CMK (cell line): Measurements from ENCODE around the gene PVALEF.

Source experiments
- DNase-seq: peaks from one replicate; pipeline ENCODE4 v3.0.0-alpha.2; 2010; ENCODE audit warnings: low read depth

PVALEF gene

DNA sequence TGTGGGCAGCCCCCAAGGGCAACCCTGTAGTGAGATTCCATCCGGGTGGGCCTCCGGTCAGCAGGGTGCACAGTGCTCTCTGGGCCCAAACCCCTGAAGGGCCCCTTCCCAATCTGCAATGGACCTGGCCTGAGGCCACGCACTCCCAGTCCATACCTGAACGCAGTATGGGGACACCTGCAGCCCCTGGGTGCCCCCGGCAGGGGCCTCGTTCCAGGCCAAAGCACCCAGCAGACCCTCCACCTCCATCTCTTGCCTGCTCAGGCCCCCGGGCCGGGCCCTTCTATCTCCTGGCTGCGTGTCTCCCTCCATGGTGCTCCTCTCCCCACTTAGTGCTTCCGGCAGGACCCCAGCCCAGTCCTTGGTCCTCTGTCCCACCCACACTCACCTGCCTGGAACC lies 18.0 kb downstream of the PVALEF start:
- DNase-seq = no peak

DNA sequence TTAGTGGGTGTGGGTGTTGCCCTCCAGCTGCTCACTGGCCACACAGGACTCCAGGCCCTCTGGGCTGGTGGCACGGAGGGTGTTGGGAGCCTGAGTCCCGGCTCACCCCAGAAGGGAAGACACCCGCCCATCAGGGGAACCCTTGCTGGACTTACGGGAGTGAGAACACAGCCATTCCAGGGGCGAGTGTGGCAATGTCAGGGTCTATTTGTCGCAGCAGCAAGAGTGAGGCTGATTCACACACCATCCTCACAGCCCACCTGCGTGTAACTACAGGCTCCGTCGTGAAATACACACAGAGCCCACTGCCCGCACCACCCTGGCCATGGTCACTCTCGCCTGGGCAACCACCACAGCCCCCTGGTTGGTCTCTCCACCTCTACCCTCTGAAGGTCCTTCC lies 18.5 kb downstream of the PVALEF start:
- DNase-seq = no peak

DNA sequence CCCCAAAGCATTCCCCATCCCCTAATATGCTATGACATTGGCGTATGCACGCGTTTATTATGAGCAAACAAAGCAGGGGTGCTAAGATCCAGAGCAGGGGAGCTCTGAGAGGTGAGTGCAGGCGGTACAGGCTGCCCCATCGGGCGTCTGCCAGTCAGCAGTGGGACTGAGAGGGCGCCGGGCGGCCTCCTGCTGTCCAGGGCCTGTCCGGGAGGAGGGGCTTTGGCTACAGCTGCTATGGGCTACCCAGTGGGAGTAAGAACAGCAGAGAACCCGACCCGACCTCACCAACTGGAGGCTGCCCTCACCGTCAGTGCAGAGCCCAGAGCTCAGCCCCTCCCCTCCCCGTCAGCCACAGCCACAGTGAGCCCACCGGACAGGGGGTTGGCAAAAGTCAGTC lies 19.2 kb downstream of the PVALEF start:
- no peak for DNase-seq

DNA sequence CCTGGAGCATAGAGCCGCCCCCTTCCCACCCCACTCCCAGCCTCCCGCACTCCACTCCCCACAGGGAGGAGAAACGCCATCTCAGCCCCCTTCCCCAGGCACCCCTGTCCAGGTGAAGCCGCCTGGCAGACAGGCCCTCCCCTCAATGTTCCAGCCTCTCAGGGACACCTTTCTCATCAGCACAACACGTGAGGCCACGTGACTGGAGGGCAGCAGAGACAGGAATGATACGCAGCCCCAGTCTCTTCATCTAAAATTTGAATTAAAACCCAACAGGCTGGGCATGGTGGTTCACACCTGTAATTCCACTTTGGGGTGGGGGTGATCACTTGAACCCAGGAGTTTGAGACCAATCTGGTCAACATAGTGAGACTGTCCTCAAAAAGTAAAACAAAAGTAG lies 20.9 kb downstream of the PVALEF start:
- DNase-seq = no peak

DNA sequence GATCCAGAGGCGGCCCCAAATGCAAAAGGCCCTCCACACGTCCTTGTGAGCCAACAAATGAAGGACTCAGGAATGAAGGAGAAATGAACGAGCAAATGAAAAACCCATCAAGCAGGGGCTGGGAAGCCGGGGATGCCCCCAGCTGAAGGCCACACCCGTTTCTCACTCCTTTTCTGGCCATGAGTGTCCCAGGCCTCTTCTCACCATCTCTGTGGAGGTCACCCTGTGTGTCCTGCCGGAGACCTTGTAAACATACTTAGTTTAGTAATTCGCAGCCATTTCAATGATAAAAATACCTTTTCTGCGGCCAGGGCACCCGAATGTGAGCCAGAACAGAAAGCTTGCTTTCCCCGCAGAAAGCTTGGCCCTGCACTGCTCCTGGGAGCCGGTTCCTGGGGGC lies 21.8 kb downstream of the PVALEF start:
- no peak for DNase-seq

DNA sequence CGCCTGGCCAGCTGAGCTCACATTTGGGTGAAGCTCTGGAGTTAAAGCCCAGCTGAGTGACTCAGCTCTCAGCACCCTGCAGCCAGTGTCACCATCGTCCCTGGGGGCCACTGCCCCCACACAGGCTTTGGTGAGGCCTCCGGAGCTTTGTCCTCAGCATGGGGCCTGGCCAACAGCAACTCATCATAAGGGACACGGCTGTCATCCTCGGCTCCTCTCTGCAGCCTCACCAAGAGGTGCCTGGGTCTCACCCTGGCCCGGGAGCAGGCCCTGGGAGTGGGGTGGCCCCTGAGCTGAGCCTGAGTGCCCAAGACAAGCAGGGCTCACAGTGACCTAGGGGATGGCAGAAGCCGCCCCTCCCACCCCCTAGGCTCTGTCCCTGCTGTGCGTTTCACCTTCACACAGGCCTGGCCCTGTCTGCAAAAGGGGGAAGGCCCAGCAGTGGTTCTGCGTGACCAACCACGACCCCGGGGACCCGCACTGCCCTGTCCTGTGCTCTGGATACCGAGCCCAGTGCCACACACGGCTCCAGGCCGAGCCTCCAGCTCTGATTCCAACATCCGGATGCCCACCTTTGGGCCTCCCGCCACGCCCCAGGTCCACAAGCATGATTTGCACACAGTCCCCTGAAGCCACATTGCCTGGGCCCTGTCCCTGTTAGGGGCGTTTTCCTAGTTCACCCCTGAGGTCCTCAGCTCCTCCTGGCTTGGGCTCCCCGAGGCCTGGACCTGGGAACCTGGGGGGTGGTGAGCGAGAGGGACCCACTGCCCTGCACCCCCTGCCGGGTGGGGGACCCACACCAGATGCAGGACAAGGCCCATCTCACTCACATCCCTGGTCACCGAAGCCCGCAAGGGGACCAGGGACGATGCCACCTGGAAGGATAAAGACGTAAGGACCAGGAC lies 22.5 kb downstream of the PVALEF start:
- DNase-seq = no peak

DNA sequence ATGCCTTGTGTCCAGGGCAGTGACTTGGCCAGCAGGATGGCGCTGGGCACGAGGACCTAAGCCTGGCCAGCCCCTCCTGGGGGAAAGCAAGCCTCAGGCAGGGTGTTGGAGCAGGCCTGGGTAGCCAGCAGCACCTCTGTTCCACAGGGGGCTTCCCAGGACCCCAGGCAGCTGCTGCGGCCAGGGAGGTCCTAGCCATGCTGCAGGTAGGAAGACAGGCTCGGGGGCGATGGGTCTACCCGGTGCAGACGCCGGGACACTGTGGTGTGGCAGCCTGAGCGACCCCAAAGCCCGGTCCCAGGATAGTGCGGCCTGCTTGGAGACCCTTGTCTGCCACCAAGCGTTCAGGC lies 23.2 kb downstream of the PVALEF start:
- no peak for DNase-seq

DNA sequence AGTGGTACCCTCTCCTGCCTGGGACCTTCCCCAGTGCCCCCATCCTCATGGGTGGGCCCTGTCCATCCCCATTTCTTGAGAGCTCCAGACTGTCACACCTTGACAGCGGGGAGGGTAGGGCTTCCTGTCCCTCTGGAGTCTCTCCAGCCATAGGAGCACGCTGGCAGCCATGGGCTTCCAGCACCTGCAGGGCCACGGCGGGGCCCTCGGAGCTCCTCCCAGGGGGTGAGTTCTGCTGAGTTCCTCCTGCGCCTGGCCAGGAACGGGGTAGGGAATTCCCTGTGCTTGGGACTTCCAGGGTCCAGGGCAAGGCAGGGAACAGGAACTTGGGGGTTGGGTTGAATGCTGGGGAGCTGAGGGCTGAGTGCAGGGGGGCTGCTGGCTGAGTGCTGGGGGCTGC lies 23.7 kb downstream of the PVALEF start:
- DNase-seq = no peak

DNA sequence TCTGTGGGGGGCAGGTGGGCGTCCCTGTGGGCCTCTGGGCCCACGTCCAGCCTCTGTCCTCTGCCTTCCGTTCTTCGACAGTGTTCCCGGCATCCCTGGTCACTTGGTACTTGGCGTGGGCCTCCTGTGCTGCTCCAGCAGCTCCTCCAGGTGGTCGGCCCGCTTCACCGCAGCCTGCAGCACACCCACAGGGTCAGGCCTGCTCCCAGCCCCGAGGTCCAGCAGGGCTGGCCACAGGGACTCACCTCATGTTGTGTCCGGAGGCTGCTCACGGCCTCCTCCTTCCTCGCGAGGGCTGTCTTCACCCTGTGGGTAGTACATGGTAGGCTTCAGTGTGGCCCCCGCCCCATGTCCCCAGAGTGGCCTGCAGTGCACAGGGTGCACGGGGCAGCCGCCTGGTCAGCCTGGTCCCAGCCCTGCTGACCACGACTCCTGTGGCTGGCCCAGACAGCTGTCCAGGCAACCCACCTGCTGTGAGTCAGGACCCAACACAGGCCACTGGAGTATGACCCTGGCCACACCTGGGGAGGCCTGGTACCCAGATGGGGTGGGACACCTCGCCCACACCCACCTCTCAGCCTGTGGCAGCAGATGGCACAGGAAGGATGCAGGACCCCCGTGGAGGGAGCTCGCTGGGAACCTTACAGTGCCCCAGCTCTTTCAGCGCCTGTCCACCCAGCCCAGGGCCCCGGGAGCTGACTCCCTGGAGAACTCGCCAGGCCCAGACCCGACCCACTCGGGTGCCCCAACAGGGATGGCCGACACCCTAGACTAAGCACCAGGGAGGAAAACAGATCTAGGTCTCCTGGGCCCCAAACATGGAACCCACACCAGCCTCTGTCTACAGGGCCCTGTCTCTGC lies 24.6 kb downstream of the PVALEF start:
- no peak for DNase-seq

DNA sequence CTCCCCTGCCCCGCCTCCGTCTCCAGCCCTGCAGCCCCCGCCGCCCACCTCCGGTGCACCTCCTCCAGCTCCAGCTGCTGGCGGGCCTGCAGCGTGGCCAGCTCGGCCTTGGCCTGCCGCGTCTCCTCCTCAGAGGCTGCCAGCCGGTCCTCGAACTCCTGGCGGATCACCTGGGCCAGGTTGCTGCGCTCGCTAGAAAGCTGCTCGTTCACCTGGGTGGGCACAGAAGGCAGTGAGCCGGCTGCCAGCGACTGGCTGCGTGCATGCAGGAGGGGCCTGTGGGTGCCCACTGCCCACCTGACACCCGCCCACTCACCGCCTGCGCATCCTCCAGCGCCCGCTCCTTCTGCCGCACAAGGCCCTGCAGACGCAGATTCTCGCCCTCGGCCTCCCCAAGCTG lies 25.3 kb downstream of the PVALEF start:
- no peak for DNase-seq

DNA sequence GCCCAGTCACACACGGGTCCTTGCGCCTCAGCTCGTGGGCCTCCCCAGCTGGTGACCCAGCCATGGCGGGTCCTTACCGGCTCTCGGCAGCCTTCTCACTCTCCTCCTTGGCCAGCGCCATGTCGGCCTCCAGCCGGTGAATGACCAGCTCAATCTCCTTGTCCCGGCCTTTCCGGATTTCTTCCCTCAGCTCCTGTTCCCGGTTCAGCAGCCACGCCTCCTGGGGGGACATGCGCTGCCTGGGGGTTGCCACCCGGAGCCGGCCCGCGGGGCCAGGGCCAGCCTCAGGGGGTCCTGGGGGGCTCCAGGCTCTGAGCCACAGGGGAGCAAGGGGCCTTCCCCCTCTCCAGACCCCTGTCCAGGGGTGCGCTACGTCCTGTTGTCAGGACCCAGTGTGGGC lies 25.8 kb downstream of the PVALEF start:
- DNase-seq = no peak

DNA sequence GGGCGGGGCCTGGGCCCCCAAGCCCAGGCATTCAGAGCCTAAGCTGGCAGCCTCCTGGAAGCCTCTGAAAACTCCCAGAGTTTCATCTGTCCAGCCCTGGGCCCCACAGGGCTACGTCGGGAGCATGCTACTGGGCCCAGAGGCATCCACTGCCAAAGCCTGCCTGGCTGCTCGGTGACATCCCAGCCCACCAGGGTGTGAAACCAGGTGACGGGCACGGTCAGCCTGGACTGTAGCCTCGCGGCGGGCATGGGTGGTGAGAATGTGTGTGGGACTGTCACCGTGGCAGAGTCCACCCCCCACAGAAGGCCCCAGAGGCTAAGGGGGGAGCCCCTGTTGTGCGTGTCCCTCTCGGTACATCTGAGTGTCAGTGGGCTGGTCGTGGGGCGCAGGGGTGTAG lies 26.3 kb downstream of the PVALEF start:
- no peak for DNase-seq

DNA sequence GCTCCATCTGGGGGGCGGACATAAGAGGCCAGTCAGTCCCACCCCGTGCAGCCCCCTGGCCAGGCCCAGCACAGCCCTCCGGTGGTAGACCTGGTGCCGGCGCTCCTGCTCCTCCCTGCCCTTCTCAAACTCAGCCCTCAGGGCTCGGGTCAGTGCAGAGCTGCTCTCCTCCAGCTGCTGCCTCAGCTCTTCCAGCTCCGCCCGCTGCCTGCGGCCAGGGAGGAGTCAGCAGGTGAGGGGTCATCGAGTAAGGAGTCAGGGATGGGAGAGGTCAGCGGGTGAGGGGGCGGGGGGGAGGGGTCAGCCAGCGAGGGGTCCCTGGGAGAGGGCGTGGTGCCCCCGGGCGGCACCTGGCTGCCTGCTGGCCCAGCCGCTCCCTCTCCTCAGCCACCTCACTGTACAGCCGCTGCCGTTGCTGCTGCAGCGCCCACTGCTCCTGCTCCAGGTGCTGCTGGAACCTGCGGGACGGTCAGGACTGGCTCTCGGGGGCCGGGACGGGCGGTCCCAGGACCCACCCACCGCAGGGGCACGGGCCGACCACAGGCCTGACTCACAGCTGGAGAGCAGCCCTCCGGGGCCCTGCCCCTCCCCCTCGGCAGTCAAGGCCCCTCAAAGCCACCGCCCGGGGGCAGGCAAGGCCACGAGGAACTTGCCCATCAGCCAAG lies 27.2 kb downstream of the PVALEF start:
- DNase-seq = no peak

DNA sequence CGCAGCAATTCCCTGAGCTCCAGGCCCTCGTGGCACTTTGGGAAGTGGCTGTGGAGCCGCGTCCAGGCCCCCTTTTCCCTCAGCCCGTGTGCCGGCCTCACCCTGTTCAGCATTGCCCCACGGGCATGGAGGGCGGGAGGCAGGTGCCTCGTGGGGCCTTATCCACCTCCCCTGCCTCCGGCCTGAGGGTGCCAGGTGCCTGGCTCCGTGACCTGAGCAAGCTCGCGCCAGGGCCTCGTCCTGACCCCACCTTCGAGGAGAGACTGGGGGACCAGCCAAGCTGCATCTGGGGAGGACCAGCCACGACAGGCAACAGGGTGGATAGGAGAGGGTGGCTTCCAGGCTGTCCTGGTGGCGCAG lies 27.7 kb downstream of the PVALEF start:
- DNase-seq = no peak

DNA sequence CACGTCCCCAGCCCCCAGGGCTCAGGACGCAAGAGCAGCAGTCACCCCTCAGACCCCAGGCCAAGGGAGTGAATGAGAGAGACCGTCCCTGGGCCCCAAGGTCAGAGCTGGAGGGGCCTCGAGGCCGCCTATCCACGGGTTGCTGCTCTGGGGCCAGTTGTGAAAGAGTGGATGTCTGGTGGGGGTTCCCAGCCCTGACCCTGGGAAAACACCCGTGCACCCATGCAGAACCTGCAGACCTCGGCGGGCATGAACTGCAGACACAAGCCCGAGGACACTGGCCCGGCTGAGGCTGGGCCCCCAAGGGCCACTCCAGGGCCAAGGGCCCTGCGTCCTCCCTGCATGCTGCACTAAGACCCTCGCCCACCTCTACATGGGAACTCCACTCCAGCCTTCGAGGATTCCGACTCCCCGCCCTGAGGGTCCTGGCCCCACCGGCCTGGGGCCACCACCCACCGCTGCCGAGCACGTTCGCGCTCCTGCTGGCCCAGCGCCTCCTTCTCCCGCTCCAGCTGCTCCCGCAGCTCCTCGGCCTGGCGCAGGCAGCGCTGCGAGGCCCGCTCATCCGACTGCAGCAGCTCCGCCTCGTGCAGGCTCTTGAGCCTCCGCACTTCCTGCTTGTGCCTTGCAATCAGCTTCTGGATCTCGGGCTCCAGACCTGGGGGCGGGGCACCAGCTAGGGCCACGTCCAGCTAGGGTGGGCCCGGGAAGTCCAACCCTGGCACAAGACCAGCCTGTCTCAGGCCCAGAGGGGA lies 28.3 kb downstream of the PVALEF start:
- no peak for DNase-seq

DNA sequence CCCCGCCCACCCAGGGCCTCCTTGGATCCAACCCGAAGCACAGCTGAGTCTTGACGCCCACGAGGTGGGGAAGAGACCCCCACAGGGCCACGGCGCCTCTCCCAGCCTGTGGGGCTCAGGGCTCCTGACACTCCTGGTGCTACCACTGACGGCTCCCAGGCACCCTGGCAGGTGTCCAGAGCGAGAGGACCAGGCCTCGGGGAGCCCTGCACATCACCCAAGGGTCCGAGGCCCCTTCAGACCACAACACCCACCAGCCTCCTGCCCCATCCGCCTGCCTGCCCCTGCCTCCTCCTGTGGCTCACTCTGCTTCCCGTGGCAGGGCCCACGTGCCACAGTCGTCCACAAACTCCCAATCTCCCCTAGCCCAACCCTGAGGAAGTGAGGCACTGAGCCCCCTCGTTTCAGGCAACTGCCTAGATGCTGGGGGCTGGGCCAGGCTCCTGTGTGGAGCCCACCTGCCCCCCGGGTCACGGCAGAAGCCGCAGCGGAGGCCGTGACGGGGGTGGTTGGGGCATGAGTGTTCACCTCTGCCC lies 29.0 kb downstream of the PVALEF start:
- DNase-seq = no peak

DNA sequence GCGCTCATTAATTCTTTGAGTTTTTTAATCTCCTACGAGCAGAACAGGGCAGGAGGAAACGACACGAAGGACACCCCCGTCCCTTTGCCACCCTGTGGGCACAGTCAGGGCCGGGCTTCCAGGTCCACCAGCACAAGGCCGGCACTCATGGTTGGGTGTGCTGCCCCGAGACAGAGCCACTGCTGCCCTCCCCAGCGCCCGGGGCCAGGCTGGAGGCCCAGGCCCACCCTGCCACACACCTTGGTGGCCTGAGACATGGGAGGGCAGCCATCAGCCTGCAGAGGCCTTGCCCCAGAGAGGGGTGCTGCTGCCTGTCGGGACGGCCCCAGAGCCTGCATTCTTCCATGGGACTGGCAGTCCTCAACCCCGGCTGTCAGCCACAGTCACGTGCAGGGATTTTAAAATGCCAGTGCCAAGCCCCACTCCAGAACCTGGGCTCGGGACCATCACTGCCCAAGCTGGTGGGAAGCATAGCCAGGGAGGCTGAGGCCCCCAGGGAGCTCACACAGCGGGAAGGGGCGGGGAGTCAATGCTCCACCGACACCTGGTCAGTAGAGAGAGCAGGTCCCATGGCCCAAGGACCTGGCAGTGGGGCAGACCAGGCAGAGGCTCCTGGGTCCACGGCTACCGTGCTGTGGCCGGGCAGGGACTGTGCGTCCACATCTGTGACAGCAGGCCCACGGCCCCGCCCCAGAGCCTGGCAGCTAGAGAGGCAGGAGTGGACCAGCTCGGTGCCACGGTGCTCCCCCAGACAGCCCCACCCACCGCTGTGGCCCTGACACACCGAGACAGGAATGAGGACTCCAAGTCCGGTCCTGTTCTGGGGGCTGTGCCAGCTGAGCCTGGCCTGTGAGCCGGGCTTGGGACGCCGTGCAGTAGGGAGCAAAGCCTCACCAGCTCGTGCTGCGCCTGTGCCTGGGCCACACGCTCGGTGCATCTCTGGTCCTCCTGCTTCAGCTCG lies 29.9 kb downstream of the PVALEF start:
- no peak for DNase-seq

DNA sequence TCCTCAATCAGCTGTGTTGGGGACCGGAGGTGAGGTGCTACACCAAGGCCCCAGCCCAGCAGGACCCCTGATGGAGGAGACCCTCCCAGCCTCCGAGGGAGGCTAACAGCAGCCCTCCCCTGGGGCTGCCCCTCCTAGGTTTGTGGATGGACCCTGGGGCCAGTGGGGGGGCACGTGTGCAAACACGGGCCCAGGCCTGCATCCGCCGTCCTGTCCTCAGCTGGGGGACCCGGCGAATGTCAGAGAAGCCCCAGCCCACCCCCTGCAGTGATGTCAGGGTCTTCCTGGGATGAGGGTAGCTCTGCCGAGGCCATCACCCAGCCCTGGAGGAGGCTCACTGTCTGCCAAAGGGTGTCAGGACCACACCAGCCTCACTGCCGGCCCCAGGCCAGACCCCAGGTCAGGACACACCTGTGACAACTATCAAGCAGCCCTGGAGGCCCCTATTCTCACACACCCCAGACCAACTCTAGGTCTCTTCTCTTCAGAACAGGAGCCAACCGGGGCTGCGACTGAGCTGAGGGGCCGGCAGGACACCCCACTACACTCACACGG lies 30.7 kb downstream of the PVALEF start:
- DNase-seq = no peak

DNA sequence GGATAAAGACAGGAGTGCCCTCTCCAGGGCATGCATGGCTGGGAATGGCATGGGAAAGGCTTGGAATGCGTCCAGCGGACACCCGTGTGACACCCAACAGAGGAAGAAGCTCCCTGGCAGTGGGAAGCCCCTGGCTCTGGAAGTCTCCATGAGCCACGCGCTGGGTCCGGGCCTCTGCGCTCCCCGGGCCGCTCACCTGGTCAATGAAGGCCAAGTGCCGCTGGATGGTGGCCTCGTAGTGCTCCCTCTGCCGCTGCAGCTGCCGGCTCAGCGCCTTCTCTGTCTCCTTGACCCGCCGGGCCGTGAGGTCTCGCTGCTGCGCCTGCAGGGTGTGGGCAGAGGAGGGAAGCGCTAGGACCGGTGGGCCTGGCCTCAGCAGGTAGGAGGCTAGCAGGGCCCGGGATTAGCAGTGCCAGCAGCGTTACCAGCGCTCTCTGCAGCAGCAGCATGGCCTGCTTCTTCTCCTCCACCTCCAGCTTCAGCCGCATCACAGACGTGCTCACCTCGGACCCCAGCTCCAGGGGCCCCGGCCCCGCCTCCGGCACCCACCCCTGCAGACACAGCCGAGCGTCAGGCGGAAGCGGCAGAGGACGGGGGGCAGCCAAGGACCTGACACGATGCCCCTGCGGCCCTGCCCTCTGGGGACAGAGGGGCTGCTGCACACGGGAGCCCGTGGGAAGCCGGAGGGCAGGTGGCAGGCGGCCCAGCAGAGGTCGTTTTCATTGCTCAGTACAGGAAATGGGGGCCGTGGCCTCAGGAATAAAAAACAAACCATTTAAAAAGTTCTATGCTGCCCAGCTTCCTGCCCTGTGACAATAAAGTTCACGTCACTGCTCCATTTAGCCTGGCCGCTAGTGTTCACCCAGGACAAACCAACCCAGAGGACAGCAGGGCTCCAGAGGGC lies 31.4 kb downstream of the PVALEF start:
- DNase-seq = no peak
